Activated CD4-positive, alpha-beta T cell treated with anti-CD3 and anti-CD28 coated beads, Interleukin-10, Interleukin-2, amounts not matched to agents 100 ng/mL and 50 ng/mL, durations not matched to agents 16 hours and 8 hours (primary cell): ENCODE measurements around the gene KNTC1.
A peak's percentile ranks its signal among the peaks of the same experiment; 100 is the strongest.
"Not testable (repeated sequence)": the region's sequence is repeated elsewhere in the genome, so short reads cannot be mapped to it uniquely, and the experiment has no call there.

Experiments
- DNase-seq: peaks from one replicate; pipeline ENCODE4 v3.0.0-alpha.2; 2020

Gene KNTC1

GRCh38 chr12:122560138-122560537 lies 33.1 kb downstream of the KNTC1 start:
- no peak for DNase-seq

DNA sequence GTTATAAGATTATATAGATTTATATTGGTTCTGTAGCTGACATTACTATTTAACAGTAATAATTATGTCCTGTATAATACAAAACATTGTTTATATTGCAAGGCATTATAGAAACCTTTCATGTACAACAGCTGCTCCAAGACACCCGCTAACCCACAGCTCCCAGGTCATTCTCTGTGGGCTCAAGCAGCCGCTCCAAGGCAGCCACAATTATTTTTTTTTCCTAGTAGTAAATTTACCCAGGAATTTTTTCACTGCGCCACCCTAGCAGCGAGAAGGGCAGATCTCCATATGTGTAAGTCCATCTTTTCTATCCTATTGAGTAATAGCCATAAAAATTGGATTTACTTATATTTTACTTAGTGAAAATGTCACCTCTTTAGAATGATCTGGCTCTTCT lies 36.3 kb downstream of the KNTC1 start:
- DNase-seq, result no peak

DNA sequence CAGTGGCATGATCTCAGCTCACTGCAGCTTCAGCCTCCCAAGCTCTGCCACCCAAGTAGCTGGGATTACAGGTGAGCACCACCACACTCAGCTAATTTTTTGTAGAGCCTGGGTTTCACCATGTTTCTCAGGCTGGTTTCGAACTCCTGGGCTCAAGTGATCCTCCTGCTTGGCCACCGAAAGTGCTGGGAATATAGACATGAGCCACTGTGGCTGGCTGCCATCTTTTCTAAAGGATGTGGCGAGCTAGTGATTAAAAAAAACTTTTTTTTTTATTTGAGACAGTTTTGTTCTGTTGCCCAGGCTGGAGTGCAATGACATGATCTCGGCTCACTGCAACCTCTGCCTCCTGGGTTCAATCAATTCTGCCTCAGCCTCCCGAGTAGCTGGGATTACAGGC lies 39.8 kb downstream of the KNTC1 start:
- DNase-seq, result not testable (repeated sequence)

GRCh38 chr12:122569288-122569687 lies 42.2 kb downstream of the KNTC1 start:
- no peak for DNase-seq

- peak; percentile 13 for DNase-seq
Observed at GRCh38 chr12:122570006-122570405, 43.0 kb downstream of the KNTC1 start.

- DNase-seq, result no peak
Observed at GRCh38 chr12:122571821-122572220, 44.8 kb downstream of the KNTC1 start.

GRCh38 chr12:122583294-122583693 lies 56.2 kb downstream of the KNTC1 start:
- peak; percentile 13 for DNase-seq

DNA sequence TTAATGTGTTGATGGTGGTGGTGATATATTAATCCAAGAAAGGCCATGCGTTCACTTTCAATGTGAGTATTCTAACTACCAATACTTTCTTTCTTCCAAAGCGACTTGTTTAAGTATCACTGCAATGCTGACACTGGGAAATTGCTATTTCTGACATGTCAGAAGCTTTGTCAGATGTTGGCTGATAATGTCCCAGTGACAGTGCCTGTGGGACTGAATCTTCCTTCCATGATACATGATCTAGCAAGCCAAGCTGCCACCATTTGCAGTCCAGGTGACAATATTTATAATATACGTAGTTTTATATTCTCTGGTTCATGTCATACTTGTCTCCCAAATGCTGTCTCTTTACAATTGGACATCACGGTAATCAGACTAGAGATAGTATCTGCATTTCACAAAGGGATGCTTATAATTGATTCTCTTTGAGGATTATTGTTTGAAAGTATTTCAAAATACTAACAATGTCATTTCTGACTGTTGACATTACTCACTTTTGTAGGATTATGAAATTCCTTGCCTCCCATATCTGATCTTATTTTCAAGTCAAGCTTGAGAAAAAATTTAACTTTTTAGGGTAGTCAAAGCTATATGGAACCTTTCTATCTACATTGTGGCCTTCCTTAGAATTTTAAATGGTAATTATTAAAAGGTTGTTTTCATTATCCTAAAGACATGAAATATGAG lies 57.3 kb downstream of the KNTC1 start:
- DNase-seq, result no peak

GRCh38 chr12:122590990-122591389 lies 63.9 kb downstream of the KNTC1 start:
- DNase-seq, result no peak

DNA sequence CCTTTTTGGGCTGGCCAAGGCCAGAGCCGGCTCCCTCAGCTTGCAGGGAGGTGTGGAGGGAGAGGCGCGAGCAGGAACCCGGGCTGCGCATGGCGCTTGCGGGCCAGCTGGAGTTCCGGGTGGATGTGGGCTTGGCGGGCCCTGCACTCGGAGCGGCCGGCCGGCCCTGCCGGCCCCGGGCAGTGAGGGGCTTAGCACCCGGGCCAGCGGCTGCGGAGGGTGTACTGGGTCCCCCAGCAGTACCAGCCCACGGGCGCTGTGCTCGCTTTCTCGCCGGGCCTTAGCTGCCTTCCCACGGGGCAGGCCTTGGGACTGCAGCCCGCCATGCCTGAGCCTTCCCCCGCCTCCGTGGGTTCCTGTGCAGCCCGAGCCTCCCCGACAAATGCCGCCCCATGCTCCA lies 64.9 kb downstream of the KNTC1 start:
- not testable (repeated sequence) for DNase-seq

DNA sequence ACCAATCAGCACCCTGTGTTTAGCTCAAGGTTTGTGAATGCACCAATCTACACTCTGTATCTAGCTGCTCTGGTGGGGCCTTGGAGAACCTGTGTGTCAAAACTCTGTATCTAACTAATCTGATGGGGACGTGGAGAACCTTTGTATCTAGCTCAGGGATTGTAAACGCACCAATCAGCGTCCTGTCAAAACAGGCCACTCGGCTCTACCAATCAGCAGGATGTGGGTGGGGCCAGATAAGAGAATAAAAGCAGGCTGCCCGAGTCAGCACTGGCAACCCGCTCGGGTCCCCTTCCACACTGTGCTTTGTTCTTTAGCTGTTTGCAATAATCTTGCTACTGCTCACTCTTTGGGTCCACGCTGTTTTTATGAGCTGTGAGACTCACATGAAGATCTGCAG lies 65.5 kb downstream of the KNTC1 start:
- DNase-seq, result not testable (repeated sequence)

GRCh38 chr12:122593910-122594309 lies 66.9 kb downstream of the KNTC1 start:
- peak; percentile 74 for DNase-seq

GRCh38 chr12:122596838-122597237 lies 69.8 kb downstream of the KNTC1 start:
- DNase-seq, result no peak

GRCh38 chr12:122602456-122602855 lies 75.4 kb downstream of the KNTC1 start:
- no peak for DNase-seq

DNA sequence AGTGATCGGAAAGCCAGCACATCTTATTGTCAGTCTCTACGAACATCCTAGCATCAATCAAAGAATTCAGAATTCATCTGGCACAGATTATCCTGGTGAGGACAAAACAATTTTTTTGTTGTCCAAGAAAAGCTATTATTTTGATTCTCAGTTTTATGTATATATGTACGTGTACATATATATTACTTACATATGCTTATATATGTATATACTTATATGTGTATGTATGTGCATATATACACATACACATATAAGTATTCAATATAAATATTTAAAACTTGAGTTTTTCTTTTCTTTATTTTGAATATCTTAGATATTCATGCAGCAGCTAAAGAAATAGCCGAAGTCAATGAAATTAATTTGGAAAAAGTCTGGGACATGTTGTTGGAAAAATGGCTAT lies 77.9 kb downstream of the KNTC1 start:
- DNase-seq, result no peak

DNA sequence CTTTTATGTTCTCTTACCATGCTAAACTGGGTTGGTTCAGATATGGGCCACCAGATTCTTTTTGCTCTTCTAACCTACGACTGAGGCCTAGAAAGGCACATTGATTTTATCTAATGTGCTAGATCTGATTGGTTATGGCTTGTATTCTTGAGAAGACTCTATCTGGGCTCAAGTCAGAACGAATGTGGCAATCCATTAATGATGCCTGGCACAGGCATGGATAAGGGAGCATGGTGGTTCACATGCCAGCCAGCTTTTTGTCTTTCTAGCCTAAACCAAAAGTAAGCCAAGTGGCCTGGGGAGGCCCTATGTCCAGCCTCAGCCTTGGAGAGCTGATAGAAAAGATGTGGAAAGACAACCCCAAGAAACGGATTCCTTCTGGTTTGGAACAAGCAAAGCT lies 82.7 kb downstream of the KNTC1 start:
- DNase-seq, result no peak

DNA sequence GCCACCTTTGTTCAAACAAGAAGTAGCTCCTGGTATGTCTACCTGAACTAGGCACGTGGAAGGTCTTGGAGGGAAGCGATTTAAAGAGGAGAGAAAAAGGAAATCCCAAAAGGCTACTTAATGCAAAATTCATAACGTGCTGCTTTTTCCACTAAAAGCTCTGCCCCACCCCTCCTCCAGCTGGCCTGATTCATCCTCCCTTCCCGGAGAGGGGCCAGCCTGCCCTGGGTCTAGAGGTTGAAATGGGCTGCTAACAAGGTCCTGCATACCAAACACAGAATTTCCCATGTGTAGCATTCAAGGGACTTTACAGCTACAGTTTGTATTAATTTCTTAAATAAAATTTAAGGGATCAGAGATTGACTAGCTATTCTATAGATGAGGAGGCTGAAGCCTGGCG lies 83.2 kb downstream of the KNTC1 start:
- DNase-seq, result no peak

GRCh38 chr12:122610911-122611310 lies 83.9 kb downstream of the KNTC1 start:
- no peak for DNase-seq

DNA sequence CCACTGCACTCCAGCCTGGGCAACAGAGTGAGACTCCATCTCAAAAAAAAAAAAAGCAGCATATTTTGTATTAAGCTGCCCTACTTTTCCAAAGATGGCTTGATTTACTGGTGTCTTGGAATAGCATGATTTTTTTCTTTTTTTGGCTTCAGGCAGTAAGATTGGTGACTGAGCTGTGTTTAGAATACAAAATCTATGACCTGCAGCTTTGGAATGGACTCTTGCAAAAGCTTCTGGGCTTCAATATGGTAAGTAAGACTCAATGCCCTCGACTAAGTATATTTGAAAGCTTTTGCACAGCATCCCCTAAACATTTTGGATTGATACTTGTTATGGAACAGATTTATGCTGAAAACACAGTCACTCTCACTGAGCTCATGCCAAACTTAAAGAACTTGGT lies 87.8 kb downstream of the KNTC1 start:
- DNase-seq, result no peak

DNA sequence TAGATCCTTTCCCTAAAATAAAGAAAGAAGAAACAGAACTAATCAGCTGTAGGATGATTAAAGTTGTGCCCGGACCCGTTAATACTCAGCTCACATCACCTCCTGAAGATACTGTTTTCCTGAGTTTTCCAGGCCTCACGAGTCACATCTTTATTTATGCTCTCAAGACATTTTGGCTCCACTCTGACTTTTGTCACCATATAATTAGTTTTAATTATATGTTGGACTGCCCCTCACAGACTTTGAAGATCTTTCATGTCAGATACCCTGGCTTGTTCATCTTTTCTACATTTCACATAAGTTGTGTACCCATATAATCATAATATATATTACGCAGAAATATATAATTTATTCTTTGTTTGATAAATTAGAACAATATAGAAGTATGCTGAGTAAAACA lies 88.7 kb downstream of the KNTC1 start:
- no peak for DNase-seq

DNA sequence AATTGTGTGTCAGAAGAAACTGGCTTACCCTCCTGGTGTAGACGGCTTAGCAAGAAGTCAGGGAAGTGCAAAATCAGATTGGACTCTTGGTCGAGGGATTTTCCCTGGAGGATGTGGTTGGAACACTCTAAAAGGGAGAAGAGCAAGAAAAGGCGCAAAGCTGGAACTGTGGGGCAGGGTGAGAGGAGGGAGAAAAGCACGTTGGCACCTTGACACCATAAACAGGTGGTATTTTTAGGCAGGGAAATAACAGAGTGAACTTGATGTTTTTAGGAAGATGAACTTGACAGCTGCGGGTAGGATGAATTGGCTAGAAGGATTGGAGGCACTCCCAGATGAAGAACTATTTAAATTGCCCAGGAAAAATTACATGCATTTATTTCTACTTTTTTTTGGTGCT lies 108.4 kb downstream of the KNTC1 start:
- DNase-seq, result no peak

- DNase-seq, result no peak
Observed at GRCh38 chr12:122643207-122643805, 116.3 kb downstream of the KNTC1 start.

DNA sequence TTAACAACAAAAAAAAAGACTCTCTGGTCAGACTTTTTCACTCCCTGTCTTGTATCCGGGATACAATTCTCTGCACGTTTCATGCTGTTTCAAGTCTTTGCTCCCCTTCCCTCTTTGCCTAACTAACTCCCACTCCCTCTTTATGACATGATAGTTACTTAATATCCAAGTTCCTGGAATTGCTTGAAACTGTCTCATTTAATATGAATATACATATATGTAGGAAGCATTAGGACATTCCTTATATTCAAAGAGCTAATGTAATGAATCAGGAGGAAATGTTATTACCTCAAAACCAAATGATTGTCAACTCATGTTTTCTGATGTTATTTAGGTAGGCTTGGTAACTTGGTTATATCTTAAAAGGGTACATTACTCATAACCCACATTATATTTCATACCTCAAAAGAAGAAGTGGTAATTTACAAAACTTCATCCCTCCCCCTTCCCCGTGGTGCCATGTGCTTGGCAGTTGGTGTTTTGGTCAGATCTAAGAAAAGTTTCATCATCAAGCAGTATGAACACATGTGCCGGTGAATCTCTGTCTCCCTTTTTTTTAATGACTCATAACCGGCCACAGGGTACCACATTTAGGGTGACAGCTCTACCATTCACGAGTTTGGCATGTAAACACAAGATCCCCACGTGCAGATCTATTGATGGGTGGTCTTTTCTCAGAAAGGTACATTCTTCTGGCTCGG lies 119.6 kb downstream of the KNTC1 start:
- peak; percentile 91 for DNase-seq

DNA sequence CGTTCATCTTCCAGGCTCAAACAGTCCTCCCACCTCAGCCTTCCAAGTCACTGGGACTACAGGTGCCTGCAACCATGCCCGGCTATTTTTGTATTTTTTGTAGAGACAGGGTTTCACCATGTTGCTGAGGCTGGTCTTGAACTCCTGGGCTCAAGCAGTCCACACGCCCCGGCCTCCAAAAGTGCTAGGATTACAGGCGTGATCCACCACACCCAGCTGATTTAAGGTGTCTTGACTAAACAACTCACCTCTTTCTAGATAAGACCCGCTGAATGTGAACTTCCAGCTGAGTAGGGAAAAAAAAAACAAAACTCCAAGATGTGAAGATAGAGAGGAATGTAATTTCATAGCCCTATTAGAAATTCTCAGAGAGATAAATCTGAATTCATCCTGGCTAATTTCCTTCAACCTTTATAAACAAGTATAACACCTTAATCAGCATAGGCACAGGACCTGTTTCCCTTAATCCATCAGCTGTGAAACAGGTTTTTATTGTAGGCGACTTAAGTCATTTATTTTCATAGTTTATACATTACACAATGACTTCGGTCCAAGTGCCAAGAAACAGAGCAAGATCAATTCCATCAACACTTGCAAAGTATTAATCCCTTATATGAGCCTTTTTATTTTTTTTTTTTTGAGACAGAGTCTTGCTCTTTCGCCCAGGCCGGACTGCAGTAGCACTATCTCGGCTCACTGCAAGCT lies 124.6 kb downstream of the KNTC1 start:
- no peak for DNase-seq
